Ammon's horn (tissue), 1 donor: Measurements from ENCODE around the gene CEP131.
"Not testable (repeated sequence)": the region's sequence is repeated elsewhere in the genome, so short reads cannot be mapped to it uniquely, and the experiment has no call there.

Source experiments
- DNase-seq: peaks from one replicate; pipeline ENCODE4 v3.0.0-alpha.2; 2016; ENCODE audit warnings: low spot score

The CEP131 gene

GRCh38 chr17:81238815-81239713 lies 16.3 kb upstream of the CEP131 start, which contains the start of the genes NDUFAF8 and TEPSIN:
NDUFAF8 (plus strand) TSS chr17:81239318; CDS start chr17:81239364, 46 bp downstream.
TEPSIN (minus strand) TSS chr17:81239055; CDS start chr17:81239033, 22 bp downstream.
- peak; percentile 99 for DNase-seq

DNA sequence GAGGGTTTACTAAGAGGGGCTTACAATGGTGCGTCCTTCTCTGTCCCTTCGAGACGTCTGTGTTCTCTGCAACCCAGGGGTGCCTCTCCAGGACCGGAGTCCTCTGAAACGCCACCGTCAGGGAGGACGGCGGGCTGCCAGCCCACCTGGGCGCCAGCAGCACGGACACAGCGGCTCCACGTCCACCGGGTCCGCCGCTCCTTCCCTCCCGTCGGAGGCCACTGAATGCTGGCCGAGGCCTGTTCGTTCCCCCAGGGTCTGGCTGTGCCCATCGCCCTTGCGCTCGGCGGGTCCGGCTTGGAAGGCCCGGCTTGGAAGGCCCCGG lies 15.7 kb upstream of the CEP131 start:
- DNase-seq = no peak

DNA sequence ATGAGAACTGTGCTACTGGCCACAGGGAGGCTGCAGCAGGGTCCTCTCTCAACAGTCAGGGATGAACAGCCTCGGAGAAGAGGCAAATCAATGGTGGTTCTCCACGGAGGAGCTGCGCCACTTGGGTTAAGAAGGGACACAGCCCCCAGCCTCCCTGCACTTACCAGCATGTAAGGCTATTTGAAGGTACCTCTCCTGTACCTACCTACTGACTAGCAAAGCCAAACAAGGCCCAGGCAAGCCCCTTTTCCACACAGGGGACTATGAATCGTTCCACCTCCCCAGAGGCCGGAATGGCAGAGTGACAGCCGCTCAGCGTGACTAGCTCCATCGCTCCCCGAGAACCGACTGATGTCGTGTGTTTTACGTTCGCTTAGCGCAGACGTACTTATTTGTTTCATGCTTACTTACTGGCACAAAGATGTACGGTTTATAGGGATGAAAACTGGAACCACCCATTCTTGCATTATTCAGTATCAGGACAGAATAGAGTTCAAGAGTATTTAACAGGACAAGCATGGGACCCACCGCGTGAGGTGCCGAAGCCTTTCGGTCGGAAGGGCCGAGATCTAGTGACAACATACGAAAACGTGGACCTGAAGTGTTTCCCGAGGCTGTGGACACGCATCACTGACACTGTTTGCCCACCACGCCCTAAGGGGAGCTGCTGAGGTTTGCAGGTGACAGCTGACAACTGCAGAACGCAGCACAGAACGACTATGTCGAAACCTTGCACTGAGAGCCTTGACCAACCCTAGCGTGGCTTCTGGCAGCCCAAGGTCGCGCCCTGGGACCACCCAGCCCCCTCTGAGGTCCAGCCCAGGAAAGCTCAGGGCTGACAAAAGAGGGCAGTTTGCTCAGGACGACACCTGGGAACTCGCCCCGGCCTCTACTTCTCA lies 15.1 kb upstream of the CEP131 start:
- DNase-seq = no peak

DNA sequence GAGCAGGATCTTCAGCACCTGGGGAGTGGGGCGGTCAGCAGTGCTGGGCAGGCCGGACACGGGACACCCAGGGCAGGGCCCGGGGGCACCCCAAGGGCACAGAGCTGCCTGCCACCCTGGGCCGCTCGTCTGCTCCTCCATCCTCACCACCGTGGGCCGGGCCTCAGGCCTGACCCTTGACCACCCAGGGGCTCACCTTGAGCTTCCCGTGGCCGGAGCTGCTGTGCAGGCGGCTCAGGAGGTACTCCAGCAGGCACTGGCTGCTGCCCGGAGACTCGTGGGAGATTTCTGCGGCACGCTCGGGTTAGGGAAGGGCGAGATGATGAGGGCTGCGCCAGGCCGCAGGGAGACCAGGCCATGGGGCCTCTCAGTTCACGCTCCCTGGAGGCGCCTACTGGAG lies 14.0 kb upstream of the CEP131 start:
- DNase-seq = no peak

DNA sequence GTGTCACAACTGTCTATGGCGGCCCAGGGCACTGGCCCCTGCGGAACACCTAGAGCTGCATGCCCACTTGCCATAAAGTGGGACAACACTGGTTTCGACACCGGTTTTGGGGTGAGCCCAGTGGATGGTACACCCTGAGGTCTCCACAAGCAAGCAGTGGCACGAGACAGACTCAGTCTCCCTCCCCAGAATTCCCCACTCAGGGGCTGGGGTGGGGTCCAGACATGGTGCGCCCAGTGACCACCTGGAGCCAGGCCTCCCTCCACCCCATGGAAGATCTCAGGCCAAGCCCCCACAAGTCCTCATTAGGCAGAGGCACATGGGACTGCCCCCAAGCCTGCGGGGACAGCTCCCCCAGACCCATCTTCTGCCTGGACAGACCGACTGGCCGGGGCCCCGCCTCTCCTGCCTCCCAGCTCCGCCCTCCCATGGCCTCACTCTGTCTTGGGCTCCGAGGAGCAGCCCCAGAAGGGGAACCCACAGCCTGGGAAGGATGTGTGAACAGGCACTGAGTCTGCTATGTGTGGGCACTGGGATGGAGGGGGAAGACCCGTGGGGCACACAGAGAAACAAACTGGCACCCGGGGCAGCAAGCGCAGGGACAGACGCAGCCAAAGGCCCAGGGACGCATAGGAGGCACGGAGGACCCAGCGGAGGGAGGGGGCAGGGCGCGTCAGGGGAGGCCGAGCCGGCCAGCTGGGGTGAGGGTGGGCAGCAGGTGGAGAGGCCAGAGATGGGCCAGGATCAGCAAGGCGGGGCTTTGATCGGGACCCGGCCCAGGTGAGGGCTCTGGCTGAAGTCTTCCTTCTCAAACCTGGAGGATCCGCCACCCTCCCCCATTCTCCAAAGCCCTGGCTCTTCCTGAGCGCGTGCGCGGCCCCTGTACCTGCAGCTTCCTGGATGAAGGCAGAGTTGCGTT lies 13.3 kb upstream of the CEP131 start:
- DNase-seq = no peak

DNA sequence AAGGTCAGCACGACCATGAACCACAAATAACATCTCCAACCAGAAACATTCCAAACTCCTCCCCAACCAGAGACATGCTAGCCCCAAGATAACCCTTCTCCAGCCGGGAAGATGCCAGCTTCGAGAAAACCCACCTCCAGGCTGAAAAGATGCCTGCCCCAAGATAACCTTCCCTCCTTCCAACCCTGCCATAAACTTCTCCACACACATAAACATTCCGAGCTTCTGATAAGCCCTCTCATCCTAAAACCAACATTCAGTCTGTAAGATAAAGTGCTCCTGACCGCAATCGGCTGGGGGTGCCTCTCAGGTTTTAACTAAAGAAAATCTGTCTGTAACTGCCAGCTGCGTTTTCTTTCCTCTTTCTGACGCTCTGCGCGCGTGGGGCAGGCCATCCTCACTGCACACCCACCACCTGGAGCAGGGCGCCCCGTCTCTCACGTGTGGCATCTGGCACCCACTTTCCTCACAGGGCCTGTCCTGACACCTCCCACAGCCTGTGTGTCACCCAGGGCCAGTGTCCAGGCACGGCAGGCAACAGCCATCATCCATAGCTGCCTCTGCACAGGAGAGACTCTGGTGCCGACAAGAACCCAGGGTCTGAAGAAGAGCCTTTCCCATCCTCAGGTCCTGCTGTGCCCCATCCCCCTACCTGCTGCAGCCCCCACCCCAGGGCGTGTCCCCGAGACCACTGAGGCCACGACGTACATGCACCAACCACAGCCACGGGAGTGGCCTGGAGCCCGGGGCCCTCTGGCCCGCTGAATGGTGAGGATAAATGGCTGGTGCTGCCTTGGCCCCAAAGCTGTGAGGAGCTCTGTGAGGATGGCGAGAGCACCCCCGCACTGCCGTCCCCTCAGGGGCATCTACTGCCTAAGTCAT lies 12.4 kb upstream of the CEP131 start:
- no peak for DNase-seq

DNA sequence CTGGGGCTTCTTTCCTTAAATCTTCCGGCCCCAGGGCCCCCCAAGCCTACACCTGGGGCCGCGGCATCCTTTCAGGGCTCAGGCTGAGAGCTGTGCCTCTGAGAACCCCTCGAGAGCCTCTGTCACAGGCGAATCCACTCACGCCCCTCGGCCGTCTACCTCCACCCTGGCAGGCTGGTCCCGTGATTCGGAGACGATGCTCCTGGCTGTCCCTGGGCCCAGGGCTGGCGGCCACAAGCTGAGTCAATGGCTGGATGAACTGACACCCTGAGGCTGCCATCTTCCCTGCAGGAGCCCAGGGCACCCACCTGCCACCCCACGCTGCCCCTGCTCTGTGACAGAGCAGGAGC lies 11.7 kb upstream of the CEP131 start:
- no peak for DNase-seq

DNA sequence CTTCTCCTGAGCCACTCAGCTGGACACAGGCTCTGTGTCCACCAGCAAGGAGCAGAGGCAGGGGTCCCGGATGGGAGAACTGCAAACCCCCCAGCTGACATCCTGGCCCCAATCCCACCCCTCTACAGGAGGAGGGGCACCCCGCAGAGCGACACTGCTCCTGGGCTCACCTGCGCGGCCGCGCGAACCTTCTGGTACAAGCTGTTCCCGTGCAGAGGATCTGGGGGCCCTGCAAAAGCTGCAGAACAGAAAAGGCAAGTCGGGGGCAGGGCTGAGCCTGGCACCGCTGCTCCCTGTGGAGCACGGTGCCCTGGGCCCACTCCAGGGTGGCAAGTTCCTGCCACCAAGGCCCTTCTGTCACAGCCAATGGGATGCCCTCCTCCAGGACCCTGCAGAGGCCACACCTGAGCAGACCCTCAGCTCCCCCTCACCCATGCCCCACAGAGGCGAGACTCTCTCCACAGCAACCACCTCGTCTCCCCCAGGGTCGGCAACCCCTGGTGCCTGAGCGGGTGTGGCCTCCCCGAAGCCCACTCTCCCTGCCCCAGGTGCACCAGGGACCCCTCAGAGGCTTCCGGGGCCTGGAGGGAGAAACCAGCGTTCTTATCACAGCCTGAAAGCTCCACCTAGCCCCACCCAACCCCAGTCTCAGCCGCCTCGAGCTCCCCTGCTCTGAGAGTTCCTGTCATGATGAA lies 11.2 kb upstream of the CEP131 start:
- no peak for DNase-seq

- no peak for DNase-seq
Observed at GRCh38 chr17:81233316-81233715, 10.6 kb upstream of the CEP131 start.

GRCh38 chr17:81232616-81233241 lies 10.0 kb upstream of the CEP131 start:
- DNase-seq = no peak

- no peak for DNase-seq
Observed at GRCh38 chr17:81231766-81232581, 9.2 kb upstream of the CEP131 start.

DNA sequence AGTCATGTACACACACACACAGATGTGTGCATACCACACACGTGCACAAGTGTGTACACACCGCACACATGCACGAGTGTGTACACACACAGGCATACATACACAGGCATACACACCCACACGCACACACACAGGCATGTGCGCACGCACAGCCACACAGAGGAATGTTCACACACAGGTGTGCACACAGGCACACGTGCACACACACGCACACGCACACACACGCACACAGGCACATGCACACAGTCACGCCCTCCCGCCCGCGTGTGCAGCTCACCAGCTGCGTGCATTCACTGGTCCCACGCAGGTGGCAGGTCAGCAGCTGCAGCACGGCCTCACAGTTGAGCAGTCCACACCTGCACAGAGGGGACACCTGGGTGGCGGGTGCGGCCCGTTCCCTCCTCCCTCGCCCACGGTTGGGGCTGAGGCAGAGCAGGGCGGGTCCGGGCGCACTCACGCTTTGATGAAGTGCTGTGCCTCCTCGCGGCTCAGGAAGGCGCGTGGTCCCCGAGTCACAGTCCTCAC lies 8.4 kb upstream of the CEP131 start:
- no peak for DNase-seq

GRCh38 chr17:81230043-81230820 lies 7.5 kb upstream of the CEP131 start:
- DNase-seq = no peak

GRCh38 chr17:81229666-81229920 lies 6.8 kb upstream of the CEP131 start:
- no peak for DNase-seq

- no peak for DNase-seq
Observed at GRCh38 chr17:81228834-81229665, 6.3 kb upstream of the CEP131 start.

- DNase-seq = peak; percentile 48
Observed at GRCh38 chr17:81228420-81228819, 5.7 kb upstream of the CEP131 start.

GRCh38 chr17:81227630-81228029 lies 4.9 kb upstream of the CEP131 start:
- DNase-seq = not testable (repeated sequence)
